Endometrium (tissue), 2 donors: ENCODE measurements around the gene ZBTB7C.

Experiments used
- FAIRE-seq: peaks from 2 replicates; lab custom pipeline; 2012; peaks lifted over from hg19 to GRCh38; lab: Jason Lieb, UNC
- donor health status: control.
- donor health status: control.

Gene ZBTB7C

GRCh38 chr18:48162956-48163737 lies 246.0 kb downstream of the ZBTB7C start:
- no peak for FAIRE-seq

GRCh38 chr18:48161911-48162698 lies 247.1 kb downstream of the ZBTB7C start:
- FAIRE-seq, result no peak

- FAIRE-seq, result no peak
Observed at GRCh38 chr18:48161191-48161910, 247.8 kb downstream of the ZBTB7C start.

GRCh38 chr18:48160622-48161021 lies 248.6 kb downstream of the ZBTB7C start:
- FAIRE-seq, result no peak

GRCh38 chr18:48159816-48160215 lies 249.4 kb downstream of the ZBTB7C start:
- no peak for FAIRE-seq

GRCh38 chr18:48158721-48159120 lies 250.5 kb downstream of the ZBTB7C start:
- no peak for FAIRE-seq

GRCh38 chr18:48157956-48158355 lies 251.2 kb downstream of the ZBTB7C start:
- no peak for FAIRE-seq

GRCh38 chr18:48155856-48156255 lies 253.3 kb downstream of the ZBTB7C start:
- no peak for FAIRE-seq

GRCh38 chr18:48154828-48155227 lies 254.4 kb downstream of the ZBTB7C start:
- FAIRE-seq, result no peak

- no peak for FAIRE-seq
Observed at GRCh38 chr18:48153613-48154481, 255.3 kb downstream of the ZBTB7C start.

- no peak for FAIRE-seq
Observed at GRCh38 chr18:48152549-48152948, 256.6 kb downstream of the ZBTB7C start.

GRCh38 chr18:48151421-48152065 lies 257.6 kb downstream of the ZBTB7C start:
- no peak for FAIRE-seq

GRCh38 chr18:48149020-48149685 lies 260.0 kb downstream of the ZBTB7C start:
- no peak for FAIRE-seq

GRCh38 chr18:48142994-48143393 lies 266.2 kb downstream of the ZBTB7C start:
- no peak for FAIRE-seq

- FAIRE-seq, result no peak
Observed at GRCh38 chr18:48142353-48142752, 266.8 kb downstream of the ZBTB7C start.

GRCh38 chr18:48140731-48141130 lies 268.5 kb downstream of the ZBTB7C start:
- FAIRE-seq, result no peak

- no peak for FAIRE-seq
Observed at GRCh38 chr18:48139431-48140347, 269.5 kb downstream of the ZBTB7C start.

- FAIRE-seq, result no peak
Observed at GRCh38 chr18:48138660-48139430, 270.3 kb downstream of the ZBTB7C start.

- FAIRE-seq, result no peak
Observed at GRCh38 chr18:48138210-48138609, 271.0 kb downstream of the ZBTB7C start.
